ENCODE measurements around the gene SNCA.

SNCA gene

DNA sequence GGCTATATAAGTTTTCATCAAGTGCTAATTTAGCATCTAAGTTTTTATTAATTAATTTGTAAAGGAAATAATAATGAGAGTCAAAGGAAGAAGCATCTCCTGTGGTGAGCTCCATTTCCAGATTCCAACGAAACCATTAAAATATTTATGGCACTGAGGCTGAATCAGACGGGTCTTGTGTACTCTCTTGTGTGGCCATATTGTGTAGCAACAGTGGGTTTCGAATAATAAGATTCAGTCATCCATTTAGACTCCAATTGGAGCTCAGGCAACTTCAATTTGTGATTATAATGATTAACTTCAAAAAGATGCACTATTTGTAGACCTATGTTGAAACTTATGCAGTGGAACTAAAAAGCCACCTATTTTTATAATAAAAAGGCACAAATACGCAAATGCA lies 82.4 kb downstream of the SNCA start:
- no peak overlapping the region for H3K9ac ChIP-seq (ENCODE audit: low read length)
- no peaks in the 10 kb centered on the region for H3K36me3 ChIP-seq (ENCODE audit: control insufficient read depth, insufficient read depth, low read length)
- H3K9me3 ChIP-seq (ENCODE audit: control insufficient read depth, insufficient read depth, low read depth, low read length): no peaks in the 10 kb centered on the region
- H3K27ac ChIP-seq (ENCODE audit: low read depth, low read length): no peak overlapping the region
- no peaks in the 10 kb centered on the region for H3K27me3 ChIP-seq (ENCODE audit: control insufficient read depth, insufficient read depth, low read length)
- H3K4me1 ChIP-seq (ENCODE audit: control insufficient read depth, insufficient read depth, low read length): peaks cover 13% of the 10 kb centered on the region; the same call in 1 of the 2 replicates
- H3K4me3 ChIP-seq (ENCODE audit: low read depth, low read length): no peak overlapping the region

DNA sequence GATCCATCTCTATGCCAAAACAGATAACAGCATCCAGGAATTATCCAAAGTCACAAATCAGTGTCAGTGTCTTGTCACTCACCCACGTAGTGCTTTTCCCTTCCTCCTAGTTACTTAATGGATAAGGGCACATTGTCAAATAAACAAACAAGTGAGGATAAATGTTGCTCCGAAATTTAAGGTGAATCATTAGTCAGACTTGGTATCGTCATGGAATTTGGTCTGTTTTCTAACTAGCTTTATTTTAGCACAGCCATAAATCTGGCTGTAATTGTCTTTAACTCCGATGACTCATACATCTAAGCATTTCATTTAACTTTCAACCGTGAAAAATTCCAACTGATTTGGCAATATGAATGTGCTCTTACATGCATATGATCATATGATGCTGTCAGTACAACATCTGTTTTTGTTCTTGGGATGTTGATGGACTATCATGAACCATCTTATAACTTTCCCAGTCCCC lies 83.3 kb downstream of the SNCA start:
- Histone ChIP-seq H3K36me3 (ENCODE audit: control insufficient read depth, insufficient read depth, low read length) (no peaks in the 10 kb centered on the region), H3K27ac (ENCODE audit: low read depth, low read length) (no peak overlapping the region), H3K27me3 (ENCODE audit: control insufficient read depth, insufficient read depth, low read length) (no peaks in the 10 kb centered on the region), H3K4me1 (ENCODE audit: control insufficient read depth, insufficient read depth, low read length) (peaks cover 13% of the 10 kb centered on the region; the same call in 1 of the 2 replicates), H3K9ac (ENCODE audit: low read length) (no peak overlapping the region), H3K9me3 (ENCODE audit: control insufficient read depth, insufficient read depth, low read depth, low read length) (no peaks in the 10 kb centered on the region), H3K4me3 (ENCODE audit: low read depth, low read length) (no peak overlapping the region)

DNA sequence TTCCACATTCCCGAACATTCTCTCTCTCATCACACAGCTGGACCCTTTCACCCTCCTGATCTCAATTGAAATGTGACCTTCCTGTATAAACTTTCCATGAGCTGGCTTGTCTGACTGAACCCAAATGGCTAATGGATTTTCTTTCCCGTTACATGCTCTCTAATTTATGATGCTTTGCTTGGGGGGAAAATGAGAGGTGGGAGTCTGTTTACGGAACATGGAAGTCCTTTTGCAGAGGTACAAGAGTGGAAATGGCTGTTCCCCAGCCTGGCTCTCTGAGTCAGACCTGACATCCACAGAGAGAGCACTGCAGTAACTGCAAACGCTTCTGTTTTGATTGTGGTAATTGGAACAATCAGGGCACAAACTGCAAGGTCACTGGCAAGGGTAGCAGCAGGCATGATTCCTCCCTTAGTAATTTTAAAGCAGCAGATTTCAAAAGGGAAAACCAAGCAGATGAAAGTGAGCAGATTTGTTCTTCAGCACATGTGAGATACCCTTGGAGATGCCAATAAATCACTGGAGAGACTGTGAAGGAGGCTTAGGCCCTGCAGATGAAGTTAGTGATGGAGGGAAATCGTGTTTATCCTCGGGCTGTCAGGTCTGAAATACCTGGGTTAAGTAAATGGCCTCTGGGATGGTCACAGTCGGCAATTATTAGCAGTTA lies 83.9 kb downstream of the SNCA start:
- Histone ChIP-seq H3K4me3 (ENCODE audit: low read depth, low read length) (no peak overlapping the region), H3K27ac (ENCODE audit: low read depth, low read length) (no peak overlapping the region), H3K4me1 (ENCODE audit: control insufficient read depth, insufficient read depth, low read length) (peaks cover 13% of the 10 kb centered on the region; the same call in 1 of the 2 replicates), H3K9me3 (ENCODE audit: control insufficient read depth, insufficient read depth, low read depth, low read length) (no peaks in the 10 kb centered on the region), H3K27me3 (ENCODE audit: control insufficient read depth, insufficient read depth, low read length) (no peaks in the 10 kb centered on the region), H3K9ac (ENCODE audit: low read length) (no peak overlapping the region), H3K36me3 (ENCODE audit: control insufficient read depth, insufficient read depth, low read length) (no peaks in the 10 kb centered on the region)

DNA sequence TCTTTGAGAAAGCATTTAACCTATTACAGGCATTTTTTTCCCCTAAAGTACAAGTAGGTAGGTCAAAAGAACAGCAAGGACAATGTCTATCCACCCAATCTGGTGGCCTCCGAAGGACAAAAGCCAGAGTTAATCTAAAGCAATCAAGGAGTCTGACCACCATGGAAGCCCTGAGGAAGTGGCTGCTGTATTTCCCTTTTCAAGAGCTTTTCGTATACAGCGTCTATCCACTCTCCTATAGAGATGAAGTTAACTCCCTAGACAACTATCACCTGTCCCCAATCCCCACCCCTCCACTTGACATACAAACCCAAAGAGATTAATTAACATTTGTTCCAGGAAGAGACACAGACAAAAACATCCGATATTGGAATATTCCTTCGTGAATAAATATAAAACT lies 85.5 kb downstream of the SNCA start:
- Histone ChIP-seq H3K27ac (ENCODE audit: low read depth, low read length) (no peak overlapping the region), H3K36me3 (ENCODE audit: control insufficient read depth, insufficient read depth, low read length) (no peaks in the 10 kb centered on the region), H3K9me3 (ENCODE audit: control insufficient read depth, insufficient read depth, low read depth, low read length) (no peaks in the 10 kb centered on the region), H3K27me3 (ENCODE audit: control insufficient read depth, insufficient read depth, low read length) (no peaks in the 10 kb centered on the region), H3K9ac (ENCODE audit: low read length) (no peak overlapping the region), H3K4me1 (ENCODE audit: control insufficient read depth, insufficient read depth, low read length) (peaks cover 13% of the 10 kb centered on the region; the same call in 1 of the 2 replicates), H3K4me3 (ENCODE audit: low read depth, low read length) (no peak overlapping the region)

DNA sequence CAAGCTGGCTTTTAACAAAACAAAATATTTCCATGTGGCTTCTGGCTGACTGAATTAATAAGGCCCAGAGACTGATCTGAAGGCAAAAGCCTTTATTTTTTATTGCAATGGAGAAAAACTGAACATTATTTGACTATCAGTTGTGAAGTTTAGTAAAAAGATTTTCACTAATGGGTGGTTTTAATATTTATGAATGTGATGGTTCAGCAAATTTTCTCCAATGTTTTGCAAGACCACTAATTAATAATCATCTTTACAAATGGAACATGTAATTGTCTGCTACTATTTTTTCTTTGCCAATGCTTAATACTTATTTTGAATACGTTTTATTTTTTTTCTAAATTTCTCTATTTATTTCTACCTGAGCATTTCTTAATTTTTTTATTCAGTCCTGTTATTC lies 90.6 kb downstream of the SNCA start:
- no peaks in the 10 kb centered on the region for H3K36me3 ChIP-seq (ENCODE audit: control insufficient read depth, insufficient read depth, low read length)
- no peak overlapping the region for H3K27ac ChIP-seq (ENCODE audit: low read depth, low read length)
- H3K9me3 ChIP-seq (ENCODE audit: control insufficient read depth, insufficient read depth, low read depth, low read length): no peaks in the 10 kb centered on the region
- no peaks in the 10 kb centered on the region for H3K27me3 ChIP-seq (ENCODE audit: control insufficient read depth, insufficient read depth, low read length)
- H3K4me3 ChIP-seq (ENCODE audit: low read depth, low read length): no peak overlapping the region
- no peak overlapping the region for H3K9ac ChIP-seq (ENCODE audit: low read length)
- no peaks in the 10 kb centered on the region for H3K4me1 ChIP-seq (ENCODE audit: control insufficient read depth, insufficient read depth, low read length)

DNA sequence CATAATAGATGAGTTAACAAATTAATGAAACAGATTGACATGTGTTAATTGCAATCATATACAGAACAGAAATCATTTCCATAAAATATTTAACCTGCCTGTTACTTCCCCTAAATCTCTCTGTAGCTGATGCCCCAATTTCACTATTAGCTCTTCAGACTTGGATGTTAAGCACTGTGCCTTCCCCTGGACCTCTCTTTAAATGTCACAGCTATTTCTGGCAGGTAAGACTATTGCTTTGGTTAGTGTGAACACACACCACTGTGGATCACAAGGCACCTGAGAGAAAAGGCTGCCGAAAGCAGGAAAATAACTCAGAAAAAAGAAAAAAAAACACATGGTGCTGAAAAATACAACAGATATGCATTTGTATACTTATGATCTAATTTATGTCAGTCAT lies 91.3 kb downstream of the SNCA start:
- no peak overlapping the region for H3K27ac ChIP-seq (ENCODE audit: low read depth, low read length)
- no peaks in the 10 kb centered on the region for H3K36me3 ChIP-seq (ENCODE audit: control insufficient read depth, insufficient read depth, low read length)
- no peak overlapping the region for H3K4me3 ChIP-seq (ENCODE audit: low read depth, low read length)
- H3K9ac ChIP-seq (ENCODE audit: low read length): no peak overlapping the region
- H3K9me3 ChIP-seq (ENCODE audit: control insufficient read depth, insufficient read depth, low read depth, low read length): no peaks in the 10 kb centered on the region
- no peaks in the 10 kb centered on the region for H3K27me3 ChIP-seq (ENCODE audit: control insufficient read depth, insufficient read depth, low read length)
- H3K4me1 ChIP-seq (ENCODE audit: control insufficient read depth, insufficient read depth, low read length): no peaks in the 10 kb centered on the region

DNA sequence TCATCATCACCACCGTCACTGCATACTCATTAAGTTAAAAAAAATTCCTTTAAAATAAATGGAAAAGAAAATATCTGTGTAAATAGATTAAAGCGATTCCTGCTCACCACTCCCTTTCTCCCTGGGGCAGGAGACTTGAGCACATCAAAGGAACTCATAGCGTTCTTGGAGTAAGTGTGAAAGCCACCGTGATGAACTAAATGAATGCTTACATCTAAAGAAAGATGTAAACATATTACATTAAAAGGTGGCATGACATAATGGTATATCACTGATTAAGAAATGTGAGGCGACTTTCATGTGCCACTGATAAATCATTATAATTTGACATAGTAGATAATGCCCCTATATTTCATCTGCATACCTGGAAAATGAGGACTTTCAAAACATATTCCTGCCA lies 92.0 kb downstream of the SNCA start:
- Histone ChIP-seq H3K27ac (ENCODE audit: low read depth, low read length) (no peak overlapping the region), H3K27me3 (ENCODE audit: control insufficient read depth, insufficient read depth, low read length) (no peaks in the 10 kb centered on the region), H3K9me3 (ENCODE audit: control insufficient read depth, insufficient read depth, low read depth, low read length) (no peaks in the 10 kb centered on the region), H3K4me3 (ENCODE audit: low read depth, low read length) (no peak overlapping the region), H3K36me3 (ENCODE audit: control insufficient read depth, insufficient read depth, low read length) (no peaks in the 10 kb centered on the region), H3K9ac (ENCODE audit: low read length) (no peak overlapping the region), H3K4me1 (ENCODE audit: control insufficient read depth, insufficient read depth, low read length) (no peaks in the 10 kb centered on the region)

DNA sequence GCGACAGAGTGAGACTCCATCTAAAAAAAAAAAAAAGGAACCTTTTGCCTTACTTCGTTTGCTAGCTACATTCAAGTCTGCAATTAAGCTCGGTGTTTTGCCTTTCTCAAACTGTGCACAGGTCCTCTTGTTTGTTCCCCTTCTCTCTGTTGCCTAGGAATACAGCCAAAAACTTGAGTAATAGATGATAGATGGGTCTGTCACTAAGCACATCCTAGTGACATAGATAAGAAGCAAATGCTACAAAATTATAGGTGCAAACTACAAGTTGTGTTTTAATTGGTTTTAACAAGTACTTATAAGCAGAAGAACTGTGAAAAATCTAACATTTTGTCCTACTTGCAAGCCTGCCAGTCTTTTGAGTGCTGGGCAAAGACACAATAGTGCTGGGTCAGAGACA lies 95.2 kb downstream of the SNCA start:
- no peak overlapping the region for H3K27ac ChIP-seq (ENCODE audit: low read depth, low read length)
- no peak overlapping the region for H3K9ac ChIP-seq (ENCODE audit: low read length)
- H3K27me3 ChIP-seq (ENCODE audit: control insufficient read depth, insufficient read depth, low read length): no peaks in the 10 kb centered on the region
- H3K9me3 ChIP-seq (ENCODE audit: control insufficient read depth, insufficient read depth, low read depth, low read length): no peaks in the 10 kb centered on the region; the same call in 1 of the 2 replicates
- H3K36me3 ChIP-seq (ENCODE audit: control insufficient read depth, insufficient read depth, low read length): no peaks in the 10 kb centered on the region
- no peak overlapping the region for H3K4me3 ChIP-seq (ENCODE audit: low read depth, low read length)
- H3K4me1 ChIP-seq (ENCODE audit: control insufficient read depth, insufficient read depth, low read length): no peaks in the 10 kb centered on the region

DNA sequence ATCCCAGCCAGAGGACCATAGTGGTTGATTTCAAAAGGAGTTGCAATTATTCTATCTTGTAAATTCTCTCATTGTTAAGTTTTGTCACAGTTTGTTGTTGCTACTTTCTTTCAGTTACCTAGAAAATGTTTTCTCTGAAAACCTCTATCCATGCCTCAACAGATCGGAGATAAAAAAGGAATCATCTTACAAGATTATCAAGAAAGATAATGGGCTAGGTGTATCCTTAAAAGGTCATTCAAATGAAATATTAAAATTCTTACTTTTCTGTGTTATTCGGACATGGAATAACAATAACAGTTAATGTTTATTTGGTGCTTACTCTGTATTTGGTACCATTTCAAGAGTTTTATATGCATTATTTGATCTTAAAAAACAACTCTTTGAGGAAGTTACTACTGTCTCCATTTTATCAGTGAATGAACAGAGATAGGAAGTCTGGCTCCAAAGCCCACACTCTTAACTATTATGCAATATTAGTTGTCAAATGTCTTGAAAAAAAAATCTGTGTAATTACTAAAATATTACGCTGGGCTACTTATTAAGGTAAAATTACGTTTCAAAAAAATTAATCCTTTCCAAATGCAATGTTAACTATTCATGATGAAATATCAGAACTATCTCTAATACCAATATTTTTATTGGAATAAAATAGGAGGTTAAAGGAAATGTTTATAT lies 97.5 kb downstream of the SNCA start:
- Histone ChIP-seq H3K27me3 (ENCODE audit: control insufficient read depth, insufficient read depth, low read length) (no peaks in the 10 kb centered on the region), H3K9ac (ENCODE audit: low read length) (no peak overlapping the region), H3K9me3 (ENCODE audit: control insufficient read depth, insufficient read depth, low read depth, low read length) (no peaks in the 10 kb centered on the region; the same call in 1 of the 2 replicates), H3K36me3 (ENCODE audit: control insufficient read depth, insufficient read depth, low read length) (no peaks in the 10 kb centered on the region), H3K27ac (ENCODE audit: low read depth, low read length) (no peak overlapping the region), H3K4me3 (ENCODE audit: low read depth, low read length) (no peak overlapping the region), H3K4me1 (ENCODE audit: control insufficient read depth, insufficient read depth, low read length) (no peaks in the 10 kb centered on the region)

DNA sequence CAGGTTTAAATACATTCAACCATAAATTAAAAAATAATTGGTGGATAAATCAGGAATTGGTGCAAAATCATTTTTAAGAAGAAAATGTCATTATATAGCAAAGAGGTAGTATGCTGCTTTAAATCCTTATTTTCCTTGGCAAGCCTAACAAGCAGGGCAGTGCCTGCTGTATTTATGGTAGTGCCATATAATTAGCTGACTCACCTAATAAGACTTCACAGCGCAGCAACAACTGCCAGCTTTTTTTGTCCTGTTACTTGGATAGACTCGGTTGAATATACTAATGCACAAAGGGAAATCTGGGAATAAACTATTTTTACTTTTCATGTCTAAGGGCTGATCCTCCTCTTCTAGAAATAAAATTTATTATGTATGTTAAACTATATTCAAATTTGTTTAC lies 99.1 kb downstream of the SNCA start:
- no peaks in the 10 kb centered on the region for H3K27me3 ChIP-seq (ENCODE audit: control insufficient read depth, insufficient read depth, low read length)
- H3K9ac ChIP-seq (ENCODE audit: low read length): no peak overlapping the region
- no peak overlapping the region for H3K4me3 ChIP-seq (ENCODE audit: low read depth, low read length)
- no peaks in the 10 kb centered on the region; the same call in 1 of the 2 replicates for H3K9me3 ChIP-seq (ENCODE audit: control insufficient read depth, insufficient read depth, low read depth, low read length)
- no peaks in the 10 kb centered on the region for H3K4me1 ChIP-seq (ENCODE audit: control insufficient read depth, insufficient read depth, low read length)
- H3K27ac ChIP-seq (ENCODE audit: low read depth, low read length): no peak overlapping the region
- H3K36me3 ChIP-seq (ENCODE audit: control insufficient read depth, insufficient read depth, low read length): no peaks in the 10 kb centered on the region

DNA sequence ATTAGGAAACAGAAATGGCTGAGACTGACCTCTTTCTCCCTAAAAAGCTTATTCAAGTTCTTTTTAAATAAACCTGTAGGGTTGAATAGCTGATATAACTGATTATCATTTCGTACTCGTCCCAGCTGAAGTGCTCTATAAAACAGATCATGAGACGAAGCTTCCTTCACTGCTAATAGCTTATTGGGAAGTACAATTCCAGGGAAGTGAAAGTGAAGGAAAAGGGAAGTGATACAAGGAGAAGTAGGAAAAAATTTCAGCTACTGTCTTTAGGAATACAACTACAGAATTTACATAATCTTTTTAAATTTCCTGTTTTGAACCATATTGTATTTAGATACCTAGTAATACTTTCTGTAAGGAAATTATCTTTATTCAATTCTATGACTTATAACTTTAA lies 103.0 kb downstream of the SNCA start:
- no peaks in the 10 kb centered on the region for H3K27me3 ChIP-seq (ENCODE audit: control insufficient read depth, insufficient read depth, low read length)
- H3K4me3 ChIP-seq (ENCODE audit: low read depth, low read length): no peak overlapping the region
- no peak overlapping the region for H3K27ac ChIP-seq (ENCODE audit: low read depth, low read length)
- no peaks in the 10 kb centered on the region for H3K36me3 ChIP-seq (ENCODE audit: control insufficient read depth, insufficient read depth, low read length)
- H3K9me3 ChIP-seq (ENCODE audit: control insufficient read depth, insufficient read depth, low read depth, low read length): no peaks in the 10 kb centered on the region
- no peaks in the 10 kb centered on the region for H3K4me1 ChIP-seq (ENCODE audit: control insufficient read depth, insufficient read depth, low read length)
- no peak overlapping the region for H3K9ac ChIP-seq (ENCODE audit: low read length)
